SK-N-MC (cell line): ENCODE results near the gene ART1.

Source experiments
- EZH2 ChIP-seq: fragments of 200-600 bp; sonication (generic); IDR thresholded peaks from one replicate; pipeline ENCODE4 v1.6.1; 2017; ENCODE audit warnings: antibody characterized with exemption
- FOXP2 ChIP-seq: optimal IDR thresholded peaks from 2 replicates; pipeline ENCODE3; 2011; ENCODE audit warnings: mild to moderate bottlenecking, moderate library complexity; ENCODE audit not compliant: insufficient read depth; ENCODE audit errors: extremely low read length, control extremely low read depth
- POLR2AphosphoS5 ChIP-seq: IDR thresholded peaks from 2 replicates; pipeline ENCODE4 v1.6.1; 2012; ENCODE audit warnings: mild to moderate bottlenecking, low read depth, low read length, borderline replicate concordance

- no peak for TF ChIP-seq EZH2
- TF ChIP-seq POLR2AphosphoS5: no peak
- TF ChIP-seq FOXP2: no peak
Observed at GRCh38 chr11:3614742-3615171, 30.2 kb upstream of the ART1 start.
